Osteocyte (in vitro differentiated cells): ENCODE data around the gene GJB3. TPM values are rescaled to one million over a fixed set of nuclear protein-coding genes. Genes with fewer than 3 reads are reported as not detected.

Source experiments
- DNase-seq: peaks from one replicate; pipeline ENCODE4 v3.0.0; 2021; ENCODE audit warnings: mixed read lengths; ENCODE audit not compliant: unreplicated experiment; ENCODE audit errors: extremely low spot score
- H3K27ac Mint-ChIP-seq: one replicate; pipeline ENCODE4 v1.8.0; 2021; ENCODE audit warnings: mild to moderate bottlenecking, mixed read lengths; ENCODE audit not compliant: unreplicated experiment
- H3K27me3 Mint-ChIP-seq: one replicate; pipeline ENCODE4 v1.8.0; 2021; ENCODE audit warnings: mixed read lengths; ENCODE audit not compliant: unreplicated experiment
- H3K36me3 Mint-ChIP-seq: one replicate; pipeline ENCODE4 v1.8.0; 2021; ENCODE audit warnings: mixed read lengths; ENCODE audit not compliant: unreplicated experiment
- H3K4me1 Mint-ChIP-seq: one replicate; pipeline ENCODE4 v1.8.0; 2021; ENCODE audit warnings: mixed read lengths; ENCODE audit not compliant: unreplicated experiment
- H3K4me3 Mint-ChIP-seq: one replicate; pipeline ENCODE4 v1.8.0; 2021; ENCODE audit warnings: mild to moderate bottlenecking, moderate library complexity, mixed read lengths; ENCODE audit not compliant: unreplicated experiment
- H3K9me3 Mint-ChIP-seq: one replicate; pipeline ENCODE4 v1.8.0; 2021; ENCODE audit warnings: mixed read lengths; ENCODE audit not compliant: unreplicated experiment
- total RNA-seq: library from RNA; stranded (reverse); gene quantifications from 2 replicates; pipeline ENCODE4 v1.2.1, GENCODE V29; 2021
- TF ChIP-seq, protein P1 (sequence below): fragments of 200-600 bp; sonication (generic); IDR thresholded peaks from 2 replicates; pipeline ENCODE4 v1.5.0; 2021; ENCODE audit warnings: antibody characterized with exemption, mild to moderate bottlenecking, moderate library complexity

The GJB3 gene
- total RNA-seq, 1 donor from 2014 or later = not detected

- Mint-ChIP-seq H3K27ac (no peak within 1 kb of the TSS), H3K27me3 (no peaks in the 10 kb centered on the region)
- no peak for DNase-seq
These were observed 25.9 kb upstream of the GJB3 start, which contains the start of gene GJB5 for GRCh38 chr1:34754964-34755637. Gene GJB5 (plus strand): TSS chr1:34755047. CDS start chr1:34757331, 2,284 bp downstream.

GRCh38 chr1:34755961-34756360 lies 25.1 kb upstream of the GJB3 start:
- no peak for DNase-seq
- TF ChIP-seq, protein P1, sequence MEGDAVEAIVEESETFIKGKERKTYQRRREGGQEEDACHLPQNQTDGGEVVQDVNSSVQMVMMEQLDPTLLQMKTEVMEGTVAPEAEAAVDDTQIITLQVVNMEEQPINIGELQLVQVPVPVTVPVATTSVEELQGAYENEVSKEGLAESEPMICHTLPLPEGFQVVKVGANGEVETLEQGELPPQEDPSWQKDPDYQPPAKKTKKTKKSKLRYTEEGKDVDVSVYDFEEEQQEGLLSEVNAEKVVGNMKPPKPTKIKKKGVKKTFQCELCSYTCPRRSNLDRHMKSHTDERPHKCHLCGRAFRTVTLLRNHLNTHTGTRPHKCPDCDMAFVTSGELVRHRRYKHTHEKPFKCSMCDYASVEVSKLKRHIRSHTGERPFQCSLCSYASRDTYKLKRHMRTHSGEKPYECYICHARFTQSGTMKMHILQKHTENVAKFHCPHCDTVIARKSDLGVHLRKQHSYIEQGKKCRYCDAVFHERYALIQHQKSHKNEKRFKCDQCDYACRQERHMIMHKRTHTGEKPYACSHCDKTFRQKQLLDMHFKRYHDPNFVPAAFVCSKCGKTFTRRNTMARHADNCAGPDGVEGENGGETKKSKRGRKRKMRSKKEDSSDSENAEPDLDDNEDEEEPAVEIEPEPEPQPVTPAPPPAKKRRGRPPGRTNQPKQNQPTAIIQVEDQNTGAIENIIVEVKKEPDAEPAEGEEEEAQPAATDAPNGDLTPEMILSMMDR = no peak
- Mint-ChIP-seq H3K27ac (no peak overlapping the region), H3K36me3 (no peaks in the 10 kb centered on the region), H3K27me3 (no peaks in the 10 kb centered on the region), H3K9me3 (peaks cover 5% of the 10 kb centered on the region), H3K4me3 (no peak overlapping the region), H3K4me1 (no peaks in the 10 kb centered on the region)

More at GRCh38 chr1:34754964-34755637, 25.9 kb upstream of the GJB3 start, which contains the start of gene GJB5:
- H3K4me3 Mint-ChIP-seq = no peak within 1 kb of the TSS
- H3K36me3 Mint-ChIP-seq = no peaks in the 10 kb centered on the region
- peaks cover 5% of the 10 kb centered on the region for H3K9me3 Mint-ChIP-seq
- no peaks in the 10 kb centered on the region for H3K4me1 Mint-ChIP-seq
- TF ChIP-seq, protein P1 = no peak

DNA sequence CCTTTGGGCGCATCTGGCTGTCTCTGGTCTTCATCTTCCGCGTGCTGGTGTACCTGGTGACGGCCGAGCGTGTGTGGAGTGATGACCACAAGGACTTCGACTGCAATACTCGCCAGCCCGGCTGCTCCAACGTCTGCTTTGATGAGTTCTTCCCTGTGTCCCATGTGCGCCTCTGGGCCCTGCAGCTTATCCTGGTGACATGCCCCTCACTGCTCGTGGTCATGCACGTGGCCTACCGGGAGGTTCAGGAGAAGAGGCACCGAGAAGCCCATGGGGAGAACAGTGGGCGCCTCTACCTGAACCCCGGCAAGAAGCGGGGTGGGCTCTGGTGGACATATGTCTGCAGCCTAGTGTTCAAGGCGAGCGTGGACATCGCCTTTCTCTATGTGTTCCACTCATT lies 23.6 kb upstream of the GJB3 start:
- peaks cover 5% of the 10 kb centered on the region for H3K9me3 Mint-ChIP-seq
- no peak for DNase-seq
- H3K27me3 Mint-ChIP-seq = no peaks in the 10 kb centered on the region
- H3K36me3 Mint-ChIP-seq = no peaks in the 10 kb centered on the region
- no peak overlapping the region for H3K4me3 Mint-ChIP-seq
- TF ChIP-seq, protein P1 = no peak
- no peak overlapping the region for H3K27ac Mint-ChIP-seq
- H3K4me1 Mint-ChIP-seq = no peaks in the 10 kb centered on the region

- no peak for DNase-seq
- H3K4me1 Mint-ChIP-seq = no peaks in the 10 kb centered on the region
- peaks cover under 1% of the 10 kb centered on the region for H3K9me3 Mint-ChIP-seq
- no peak overlapping the region for H3K4me3 Mint-ChIP-seq
- TF ChIP-seq, protein P1 = no peak
- no peaks in the 10 kb centered on the region for H3K36me3 Mint-ChIP-seq
- H3K27me3 Mint-ChIP-seq = no peaks in the 10 kb centered on the region
- no peak overlapping the region for H3K27ac Mint-ChIP-seq
These were observed 22.3 kb upstream of the GJB3 start for GRCh38 chr1:34758751-34759150.

- H3K9me3 Mint-ChIP-seq = no peaks in the 10 kb centered on the region
- H3K4me3 Mint-ChIP-seq = no peak within 1 kb of the TSS
- no peak for DNase-seq
- TF ChIP-seq, protein P1 = no peak
- H3K4me1 Mint-ChIP-seq = no peaks in the 10 kb centered on the region
- H3K27ac Mint-ChIP-seq = no peak within 1 kb of the TSS
- no peaks in the 10 kb centered on the region for H3K36me3 Mint-ChIP-seq
- no peaks in the 10 kb centered on the region for H3K27me3 Mint-ChIP-seq
These were observed 21.3 kb upstream of the GJB3 start, which contains the start of gene GJB4 for GRCh38 chr1:34759503-34760357. Gene GJB4 (plus strand): TSS chr1:34759740. CDS start chr1:34761255, 1,515 bp downstream.
